ENCODE results near the gene FHOD1. TPM values are rescaled to one million over a fixed set of nuclear protein-coding genes. Genes with fewer than 3 reads are reported as not detected.

The FHOD1 gene
- total RNA-seq, 5 donors from 2014 or later (not counting 1 experiment from before 2014, with no cell fraction given): 31.0 to 92.5 (median 66.2) TPM

DNA sequence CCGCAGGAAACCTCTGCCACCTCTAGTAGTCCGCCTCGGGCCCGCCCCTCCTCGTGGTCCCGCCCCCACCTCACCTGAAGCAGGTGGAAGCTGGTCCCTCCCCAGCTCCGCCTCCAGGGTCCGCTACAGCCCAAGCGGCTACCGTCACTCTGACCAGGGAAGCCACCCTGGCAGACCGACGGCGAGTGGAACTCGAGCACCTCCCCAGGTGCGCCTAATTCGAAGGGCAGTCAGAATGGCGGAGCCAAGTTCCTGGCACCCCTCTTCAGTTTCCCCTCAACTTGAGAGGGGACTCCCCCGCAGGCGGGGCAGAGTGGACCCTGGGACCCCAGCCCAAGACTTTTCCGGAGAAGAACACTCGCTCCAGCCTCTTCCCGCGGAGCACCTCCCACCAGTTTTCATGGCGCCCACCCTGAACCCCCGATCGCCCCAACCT lies 507 bp downstream of the FHOD1 start:
- Mint-ChIP-seq H3K4me1 (peaks cover 40 to 52% (median 45%) of the 10 kb centered on the region in 3 donors), H3K36me3 (no peaks in the 10 kb centered on the region), H3K4me3 (peak overlapping the region; percentile 83 to 93 (median 88)), H3K27ac (peak overlapping the region; percentile 73 to 76), H3K27me3 (peaks cover 0 to 8% of the 10 kb centered on the region in 2 donors), H3K9me3 (no peaks in the 10 kb centered on the region)
- Histone ChIP-seq H3K27ac (ENCODE audit: low read length) (peak overlapping the region; percentile 88), H3K36me3 (ENCODE audit: control insufficient read depth in 2 of 2, extremely low read depth in 1 of 2, insufficient read depth in 1 of 2, low read length in 1 of 2) (no peaks in the 10 kb centered on the region), H3K4me1 (ENCODE audit: control insufficient read depth in 1 of 2, extremely low read depth in 1 of 2, insufficient read depth in 2 of 2, low read length in 2 of 2) (peaks cover 24 to 67% of the 10 kb centered on the region in 2 experiments), H3K27me3 (replicated peaks in 1 of 2; ENCODE audit: control insufficient read depth in 2 of 2, extremely low read depth in 1 of 2, insufficient read depth in 2 of 2, low read length in 1 of 2) (peaks cover 10 to 14% of the 10 kb centered on the region in 2 experiments), H3K4me3 (ENCODE audit: control insufficient read depth in 1 of 2, extremely low read depth in 1 of 2, low read length in 1 of 2) (peak overlapping the region; percentile 75 to 76), H3K9me3 (no peaks in the 10 kb centered on the region)
- DNase-seq: peak in 21 of 35 experiments; percentile 11 to 56 (median 36)
- WGBS (ENCODE audit: insufficient coverage): under 1% methylated on average over 26 of the region's 26 CpGs
- peak in 3 of 4 experiments; percentile 4 to 6 (median 4) for ATAC-seq (replicated peaks in 1 of 4)
- ChIA-PET POLR2A (no interaction called here), CTCF (interaction anchor here (1.6 to 2.5 kb wide), 2 partner anchors 14 to 20 kb away, joined by 3 to 12 read pairs; partner anchors contain the start of gene TMEM208 (in 1 of the 2))

DNA sequence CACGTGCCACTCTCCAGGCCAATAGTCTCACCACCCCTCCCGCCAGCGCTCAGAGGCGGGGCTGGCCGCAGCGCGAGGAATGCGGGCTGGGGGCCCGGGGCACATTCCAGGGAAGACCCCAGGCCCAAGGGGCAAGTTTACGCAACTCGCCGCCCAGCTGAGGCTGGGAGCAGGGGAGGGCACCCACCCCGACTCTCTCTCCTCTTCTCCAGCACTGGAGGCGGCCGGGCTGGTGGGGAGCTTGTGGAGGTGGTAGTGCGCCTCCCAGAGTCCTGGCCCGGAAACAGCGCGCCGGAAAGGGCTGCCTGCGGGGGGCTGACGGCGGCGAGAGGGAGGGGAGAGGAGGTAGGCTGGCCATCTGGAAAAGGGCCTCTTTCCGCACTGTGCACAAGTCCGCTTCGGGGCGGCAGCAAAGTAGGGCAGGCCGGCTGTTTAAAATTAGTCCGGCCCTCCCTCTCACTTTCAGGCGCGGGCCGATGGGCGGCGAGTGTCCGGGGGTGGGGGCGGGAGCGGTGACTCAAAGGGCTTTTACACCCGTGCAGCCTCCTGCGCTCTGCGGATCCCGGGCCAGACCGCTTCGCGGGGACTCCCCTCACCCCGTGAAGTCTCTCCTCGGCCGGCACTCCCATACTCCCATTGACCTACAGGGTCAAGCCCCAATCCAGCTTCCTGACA lies 1.1 kb downstream of the FHOD1 start:
- peaks cover 0 to 5% of the 10 kb centered on the region in 2 donors for H3K27me3 Mint-ChIP-seq
- H3K36me3 Mint-ChIP-seq: no peaks in the 10 kb centered on the region
- Histone ChIP-seq H3K27ac (ENCODE audit: low read length) (peak overlapping the region; percentile 88), H3K4me3 (ENCODE audit: control insufficient read depth in 1 of 2, extremely low read depth in 1 of 2, low read length in 1 of 2) (peak overlapping the region; percentile 75 to 76), H3K4me1 (ENCODE audit: control insufficient read depth in 1 of 2, extremely low read depth in 1 of 2, insufficient read depth in 2 of 2, low read length in 2 of 2) (peaks cover 24 to 67% of the 10 kb centered on the region in 2 experiments), H3K9me3 (no peaks in the 10 kb centered on the region), H3K36me3 (ENCODE audit: control insufficient read depth in 2 of 2, extremely low read depth in 1 of 2, insufficient read depth in 1 of 2, low read length in 1 of 2) (peaks cover 0 to 3% of the 10 kb centered on the region in 2 donors), H3K27me3 (replicated peaks in 1 of 2; ENCODE audit: control insufficient read depth in 2 of 2, extremely low read depth in 1 of 2, insufficient read depth in 2 of 2, low read length in 1 of 2) (peaks cover 10 to 13% of the 10 kb centered on the region in 2 experiments)
- H3K4me1 Mint-ChIP-seq: peaks cover 40 to 56% (median 48%) of the 10 kb centered on the region in 3 donors
- ChIA-PET CTCF (interaction anchor here in 1 of 2 donors (1.6 kb wide), 1 partner anchor 14 kb away, joined by 3 read pairs; no protein-coding TSS in a partner anchor), POLR2A (no interaction called here)
- no peaks in the 10 kb centered on the region for H3K9me3 Mint-ChIP-seq
- peak overlapping the region; percentile 73 to 76 for H3K27ac Mint-ChIP-seq
- ATAC-seq (replicated peaks in 1 of 4) (peak in 1 of 4 experiments; percentile 0), DNase-seq (peak in 15 of 35 experiments; percentile 15 to 58 (median 30))
- H3K4me3 Mint-ChIP-seq: peak overlapping the region; percentile 83 to 93 (median 88)
- 1% methylated on average over 26 of the region's 48 CpGs for WGBS (ENCODE audit: insufficient coverage)

GRCh38 chr16:67245674-67246080 lies 1.6 kb downstream of the FHOD1 start:
- ChIA-PET CTCF (interaction anchor here (0.6 to 1.6 kb wide), 2 partner anchors 13 to 288 kb away, joined by 3 read pairs; no protein-coding TSS in a partner anchor), POLR2A (no interaction called here)
- peak overlapping the region in 1 of 2 donors; percentile 75 for H3K4me3 ChIP-seq (ENCODE audit: control insufficient read depth in 1 of 2, extremely low read depth in 1 of 2, low read length in 1 of 2)
- H3K4me1 ChIP-seq (ENCODE audit: control insufficient read depth in 1 of 2, extremely low read depth in 1 of 2, insufficient read depth in 2 of 2, low read length in 2 of 2): peaks cover 24 to 67% of the 10 kb centered on the region in 2 experiments
- Mint-ChIP-seq H3K9me3 (no peaks in the 10 kb centered on the region), H3K27ac (peak overlapping the region; percentile 92 to 98), H3K4me1 (peaks cover 40 to 56% (median 48%) of the 10 kb centered on the region in 3 donors), H3K36me3 (no peaks in the 10 kb centered on the region), H3K4me3 (peak overlapping the region; percentile 65 to 93 (median 76)), H3K27me3 (peaks cover 0 to 5% of the 10 kb centered on the region in 2 donors)
- no CpG with 5 or more reads among the region's 8 CpGs for WGBS (ENCODE audit: insufficient coverage)
- ATAC-seq (replicated peaks in 1 of 4) (no peak), DNase-seq (no peak)
- H3K9me3 ChIP-seq: no peaks in the 10 kb centered on the region
- H3K27ac ChIP-seq (ENCODE audit: low read length): peak overlapping the region; percentile 88
- H3K36me3 ChIP-seq (ENCODE audit: control insufficient read depth in 2 of 2, extremely low read depth in 1 of 2, insufficient read depth in 1 of 2, low read length in 1 of 2): peaks cover 0 to 3% of the 10 kb centered on the region in 2 donors
- H3K27me3 ChIP-seq (replicated peaks in 1 of 2; ENCODE audit: control insufficient read depth in 2 of 2, extremely low read depth in 1 of 2, insufficient read depth in 2 of 2, low read length in 1 of 2): peaks cover 10 to 13% of the 10 kb centered on the region in 2 experiments

- H3K4me3 ChIP-seq (ENCODE audit: control insufficient read depth in 1 of 2, extremely low read depth in 1 of 2, low read length in 1 of 2): no peak overlapping the region
- H3K4me1 Mint-ChIP-seq: peaks cover 40 to 55% (median 48%) of the 10 kb centered on the region in 3 donors
- POLR2A ChIA-PET: no interaction called here
Observed at GRCh38 chr16:67245186-67245585, 2.1 kb downstream of the FHOD1 start.

GRCh38 chr16:67244387-67245185 lies 2.7 kb downstream of the FHOD1 start:
- H3K4me1 Mint-ChIP-seq: peaks cover 36 to 52% (median 44%) of the 10 kb centered on the region in 3 donors

More at GRCh38 chr16:67245186-67245585, 2.1 kb downstream of the FHOD1 start:
- Mint-ChIP-seq H3K9me3 (no peaks in the 10 kb centered on the region), H3K27me3 (peaks cover 0 to 4% of the 10 kb centered on the region in 2 donors), H3K36me3 (no peaks in the 10 kb centered on the region), H3K4me3 (peak overlapping the region; percentile 65 to 93 (median 76)), H3K27ac (peak overlapping the region; percentile 92 to 98)
- H3K4me1 ChIP-seq (ENCODE audit: control insufficient read depth in 1 of 2, extremely low read depth in 1 of 2, insufficient read depth in 2 of 2, low read length in 2 of 2): peaks cover 24 to 67% of the 10 kb centered on the region in 2 experiments
- ATAC-seq (replicated peaks in 1 of 4): no peak
- H3K27me3 ChIP-seq (replicated peaks in 1 of 2; ENCODE audit: control insufficient read depth in 2 of 2, extremely low read depth in 1 of 2, insufficient read depth in 2 of 2, low read length in 1 of 2): peaks cover 5 to 13% of the 10 kb centered on the region in 2 experiments
- CTCF ChIA-PET: interaction anchor here (0.6 to 1.6 kb wide), 4 partner anchors 13 to 521 kb away, joined by 3 to 8 read pairs (median 4); partner anchors contain the start of gene TMEM208 (in 1 of the 2)
- DNase-seq: no peak
- H3K27ac ChIP-seq (ENCODE audit: low read length): peak overlapping the region; percentile 88
- no peaks in the 10 kb centered on the region for H3K9me3 ChIP-seq
- WGBS (ENCODE audit: insufficient coverage): 53% methylated on average over 2 of the region's 4 CpGs
- H3K36me3 ChIP-seq (ENCODE audit: control insufficient read depth in 2 of 2, extremely low read depth in 1 of 2, insufficient read depth in 1 of 2, low read length in 1 of 2): peaks cover 0 to 3% of the 10 kb centered on the region in 2 donors

More at GRCh38 chr16:67244387-67245185, 2.7 kb downstream of the FHOD1 start:
- peaks cover 2 to 7% of the 10 kb centered on the region in 2 experiments for H3K27me3 ChIP-seq (replicated peaks in 1 of 2; ENCODE audit: control insufficient read depth in 2 of 2, extremely low read depth in 1 of 2, insufficient read depth in 2 of 2, low read length in 1 of 2)
- ATAC-seq (replicated peaks in 1 of 4) (peak; percentile 66 to 71 (median 68)), DNase-seq (peak; percentile 34 to 86 (median 61))
- 50% methylated on average over 1 of the region's 5 CpGs for WGBS (ENCODE audit: insufficient coverage)
- H3K27me3 Mint-ChIP-seq: peaks cover 0 to 1% of the 10 kb centered on the region in 2 donors
- peaks cover 24 to 61% of the 10 kb centered on the region in 2 experiments for H3K4me1 ChIP-seq (ENCODE audit: control insufficient read depth in 1 of 2, extremely low read depth in 1 of 2, insufficient read depth in 2 of 2, low read length in 2 of 2)
- H3K36me3 Mint-ChIP-seq: no peaks in the 10 kb centered on the region
- H3K9me3 Mint-ChIP-seq: no peaks in the 10 kb centered on the region
- H3K27ac Mint-ChIP-seq: peak overlapping the region; percentile 92 to 98
- peaks cover 0 to 3% of the 10 kb centered on the region in 2 donors for H3K36me3 ChIP-seq (ENCODE audit: control insufficient read depth in 2 of 2, extremely low read depth in 1 of 2, insufficient read depth in 1 of 2, low read length in 1 of 2)
- ChIA-PET POLR2A (interaction anchor here (0.6 kb wide), 3 partner anchors 10 to 130 kb away, joined by 4 to 8 read pairs (median 5); no protein-coding TSS in a partner anchor), CTCF (interaction anchor here (0.6 to 1.4 kb wide), 7 partner anchors 18 to 522 kb away, joined by 3 to 8 read pairs (median 3); partner anchors contain the start of genes ATP6V0D1 (in 1 of the 2) and TMEM208 (in 1 of the 2))
- peak overlapping the region; percentile 88 for H3K27ac ChIP-seq (ENCODE audit: low read length)
- H3K4me3 Mint-ChIP-seq: peak overlapping the region; percentile 65 to 93 (median 76)
- peak overlapping the region in 1 of 2 donors; percentile 6 for H3K4me3 ChIP-seq (ENCODE audit: control insufficient read depth in 1 of 2, extremely low read depth in 1 of 2, low read length in 1 of 2)
- H3K9me3 ChIP-seq: no peaks in the 10 kb centered on the region
